GM21576 (cell line): ENCODE results near the gene KIRREL3.

Experiments used
- ATAC-seq: cut with Tn5 transposase; IDR thresholded peaks from one replicate; pipeline ENCODE4 v1.9.1; 2021; ENCODE audit warnings: mild to moderate bottlenecking, moderate library complexity; ENCODE audit not compliant: unreplicated experiment

The KIRREL3 gene

DNA sequence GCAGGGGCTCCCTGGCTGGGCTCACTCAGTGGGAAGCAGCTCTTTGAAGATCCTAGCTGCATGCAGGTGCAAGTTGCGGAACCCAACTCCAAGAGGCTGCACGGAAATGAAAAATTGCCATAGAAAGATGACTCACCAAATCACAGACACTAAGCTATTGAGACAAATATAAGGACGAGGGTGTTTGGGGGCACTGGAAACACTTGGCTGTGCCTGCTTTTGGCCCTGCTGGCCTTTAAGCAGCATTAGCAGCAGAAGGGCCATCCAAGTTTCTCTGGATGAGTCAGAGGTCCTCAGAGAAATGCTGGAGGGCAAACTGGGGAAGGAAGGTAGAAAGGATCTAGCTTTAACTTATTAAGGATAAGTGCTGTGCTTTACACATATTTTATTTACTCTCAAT, 282.3 kb downstream of the KIRREL3 start:
- ATAC-seq, result no peak

DNA sequence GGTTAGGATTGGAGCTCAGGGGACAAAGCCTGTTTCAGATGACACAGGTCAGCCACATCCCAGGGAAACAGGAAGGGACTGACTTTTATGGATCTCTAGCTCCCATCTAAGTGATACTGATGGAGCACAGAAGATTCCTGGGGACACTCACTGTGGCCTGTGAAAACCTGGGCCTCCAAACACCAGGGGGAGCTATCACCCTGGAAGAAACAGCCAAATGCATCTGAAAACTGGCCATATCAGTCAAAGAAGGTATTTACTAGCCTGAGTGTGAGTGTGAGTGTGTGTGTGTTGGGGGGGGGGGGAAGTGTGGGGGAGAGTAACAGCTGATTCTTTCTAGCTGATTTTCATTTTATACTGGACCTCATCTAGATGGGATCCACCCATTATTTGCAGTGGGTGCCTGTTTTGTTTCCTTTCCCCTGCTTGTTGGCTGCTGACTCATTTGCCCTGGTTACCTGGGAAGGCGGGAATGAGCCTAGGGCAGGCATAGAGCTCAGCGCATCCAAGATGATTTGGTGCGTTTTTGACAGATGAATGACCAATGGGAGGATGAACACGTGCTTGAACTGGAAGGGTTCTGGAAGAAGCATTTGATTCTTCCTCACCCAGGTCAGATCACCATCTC, 284.0 kb downstream of the KIRREL3 start:
- ATAC-seq, result no peak

- no peak for ATAC-seq
Measured at GRCh38 chr11:126713806-126714205, 286.8 kb downstream of the KIRREL3 start.

DNA sequence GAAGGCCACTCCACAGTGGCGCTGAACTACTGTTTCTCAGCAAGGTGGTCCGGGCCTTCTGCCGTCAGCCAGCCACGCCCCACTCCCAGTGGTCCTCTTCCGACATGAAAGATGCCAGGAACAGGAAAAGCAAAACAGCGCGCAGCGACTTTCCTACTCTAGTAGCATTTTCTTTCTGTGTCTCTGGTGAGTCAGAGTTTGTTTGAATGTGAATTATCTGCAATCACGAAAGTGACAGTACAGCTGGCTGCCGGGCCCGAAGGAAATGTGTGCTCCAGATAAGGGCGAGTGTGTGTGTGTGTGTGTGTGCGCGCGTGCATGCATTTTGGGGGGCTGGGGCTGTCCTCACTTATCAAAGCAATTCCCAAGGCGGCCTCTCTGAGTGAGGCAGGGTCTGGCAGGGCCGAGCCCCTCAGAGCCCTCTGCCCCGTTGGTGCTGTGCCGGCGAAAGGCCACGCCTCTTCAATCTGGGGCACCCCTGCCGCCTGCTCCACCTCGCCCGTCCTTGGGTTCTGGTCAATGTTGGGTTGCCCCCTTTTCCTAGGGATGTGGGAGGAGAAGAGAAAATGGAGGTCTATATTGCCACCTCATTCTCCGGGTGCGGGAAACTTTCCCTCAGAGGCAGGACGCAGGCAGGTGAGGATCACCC, 288.5 kb downstream of the KIRREL3 start:
- no peak for ATAC-seq

DNA sequence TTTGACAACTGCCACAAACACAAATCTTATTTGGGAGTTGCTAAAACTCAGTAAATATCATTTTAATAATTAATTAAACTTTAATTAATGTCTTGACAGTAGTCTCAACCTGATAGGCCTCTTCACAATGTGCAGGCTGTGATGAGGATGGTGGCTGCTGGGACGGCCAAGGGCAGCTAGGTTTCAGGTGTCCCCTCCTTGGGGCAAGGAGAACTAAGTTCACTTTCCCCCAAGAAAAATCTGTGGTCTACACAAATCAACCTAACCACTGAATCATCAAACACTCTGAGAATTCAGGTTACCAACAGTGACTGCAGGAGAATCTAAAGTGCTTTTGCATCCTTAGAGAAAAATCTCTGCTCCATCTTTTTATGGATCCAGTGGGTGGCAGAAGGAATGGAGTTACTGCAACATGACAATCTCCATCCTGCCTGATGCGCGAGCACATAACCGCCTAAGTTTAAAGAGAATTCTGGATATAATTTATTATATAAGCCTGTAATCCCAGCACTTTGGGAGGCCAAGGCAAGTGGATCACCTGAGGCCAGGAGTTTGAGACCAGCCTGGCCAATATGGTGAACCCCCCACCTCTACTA, 289.7 kb downstream of the KIRREL3 start:
- ATAC-seq, result no peak

DNA sequence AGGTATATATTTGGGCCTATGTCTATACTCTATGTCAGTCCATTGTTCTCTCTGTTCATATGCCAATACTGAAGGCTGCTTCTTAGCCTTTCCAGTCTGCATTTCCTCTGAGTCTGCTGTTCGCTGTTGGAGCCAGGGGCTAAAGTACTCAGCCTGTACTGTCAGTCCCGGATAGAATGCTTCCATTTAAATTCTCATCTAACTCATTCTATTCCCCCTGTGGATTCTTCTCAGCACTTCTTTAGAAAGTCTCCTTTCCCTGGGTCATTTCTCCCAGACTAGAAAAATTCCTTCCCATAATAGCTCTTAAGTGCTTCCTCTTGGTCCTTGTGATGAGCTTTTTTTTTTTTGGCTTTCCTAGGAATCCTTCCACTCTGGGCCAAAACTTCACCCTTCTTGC, 293.1 kb downstream of the KIRREL3 start:
- ATAC-seq, result no peak

DNA sequence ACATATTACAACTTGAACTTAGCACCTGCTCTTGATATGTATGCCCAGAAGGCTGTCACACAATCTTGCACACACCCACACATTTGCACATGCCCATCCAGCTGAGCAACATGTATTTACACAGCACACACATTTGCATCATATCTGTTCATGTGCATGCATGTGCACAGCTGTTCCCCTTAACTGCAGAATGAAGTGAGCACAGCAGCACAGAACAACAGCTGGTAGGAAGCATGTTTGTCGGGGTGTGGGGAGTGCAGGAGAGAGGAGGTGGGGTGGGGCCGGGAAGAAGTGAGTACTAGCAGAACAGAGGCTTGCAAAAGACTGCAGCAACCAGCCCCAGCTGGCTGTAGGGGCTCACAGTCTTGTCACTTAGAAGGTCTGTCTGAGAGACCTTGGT, 296.5 kb downstream of the KIRREL3 start:
- ATAC-seq, result no peak

DNA sequence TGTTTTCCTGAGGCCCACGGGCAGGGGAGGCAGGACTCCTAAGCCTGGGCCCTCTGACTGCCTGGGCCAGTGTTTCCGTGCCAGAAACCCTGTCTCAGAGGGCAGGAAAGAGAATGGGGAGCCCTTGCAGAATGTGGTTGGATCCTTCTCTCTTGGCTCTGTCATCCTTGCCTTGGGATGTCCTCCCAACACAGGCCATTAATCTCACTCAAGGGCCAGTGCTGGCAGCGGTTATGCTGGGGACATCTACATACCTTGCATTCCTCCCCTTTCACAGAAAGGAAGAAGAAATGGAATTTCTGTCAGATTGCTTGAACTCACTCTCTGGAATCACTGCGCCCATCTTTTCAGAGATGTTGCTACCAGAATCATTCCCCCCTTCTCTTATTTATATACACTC, 296.9 kb downstream of the KIRREL3 start:
- ATAC-seq, result no peak

DNA sequence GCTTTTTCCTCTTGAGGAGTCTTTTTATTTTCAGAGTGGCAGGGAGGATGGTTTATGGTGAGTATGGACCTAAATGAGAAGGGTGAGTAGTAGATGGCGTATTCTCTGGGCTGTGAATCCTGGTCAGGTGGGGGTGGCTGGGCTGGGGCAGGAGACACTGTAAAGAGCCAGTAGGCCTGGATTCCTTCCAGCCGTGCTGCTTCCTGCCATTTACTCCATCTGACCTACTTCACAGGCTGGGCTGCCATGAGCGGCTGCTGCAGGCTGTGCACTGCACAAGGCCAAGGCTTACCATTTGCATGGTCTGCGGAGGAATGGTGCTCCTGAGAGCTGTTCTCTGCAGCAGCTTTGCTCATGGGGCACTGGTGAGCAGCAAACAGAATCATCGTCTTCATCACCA, 297.6 kb downstream of the KIRREL3 start:
- ATAC-seq, result no peak

- ATAC-seq, result no peak
Measured at GRCh38 chr11:126702165-126702720, 298.3 kb downstream of the KIRREL3 start.

- ATAC-seq, result no peak
Measured at GRCh38 chr11:126701520-126701897, 299.1 kb downstream of the KIRREL3 start.

- ATAC-seq, result no peak
Measured at GRCh38 chr11:126700768-126701519, 299.6 kb downstream of the KIRREL3 start.

DNA sequence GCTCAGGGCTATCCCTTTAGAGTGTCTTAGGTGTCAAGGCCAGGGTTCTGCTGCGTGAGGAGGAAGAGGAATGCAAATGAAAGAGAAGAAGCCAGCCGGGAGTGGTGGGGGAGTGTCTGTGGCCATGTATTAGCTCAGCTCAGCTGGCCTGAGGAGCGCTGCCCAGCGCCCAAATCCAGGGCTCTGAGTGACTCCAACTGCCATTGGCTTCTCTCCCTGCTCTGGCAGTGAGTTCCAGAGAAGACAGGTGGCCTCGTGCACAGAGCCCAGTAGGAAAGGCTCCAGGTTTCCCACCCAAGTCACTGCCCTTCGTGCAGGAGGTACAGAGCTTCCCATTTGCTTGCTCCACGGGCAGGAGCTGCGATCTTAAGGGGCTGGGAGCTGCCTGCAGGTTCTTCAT, 302.0 kb downstream of the KIRREL3 start:
- no peak for ATAC-seq

- no peak for ATAC-seq
Measured at GRCh38 chr11:126697936-126698335, 302.6 kb downstream of the KIRREL3 start.

DNA sequence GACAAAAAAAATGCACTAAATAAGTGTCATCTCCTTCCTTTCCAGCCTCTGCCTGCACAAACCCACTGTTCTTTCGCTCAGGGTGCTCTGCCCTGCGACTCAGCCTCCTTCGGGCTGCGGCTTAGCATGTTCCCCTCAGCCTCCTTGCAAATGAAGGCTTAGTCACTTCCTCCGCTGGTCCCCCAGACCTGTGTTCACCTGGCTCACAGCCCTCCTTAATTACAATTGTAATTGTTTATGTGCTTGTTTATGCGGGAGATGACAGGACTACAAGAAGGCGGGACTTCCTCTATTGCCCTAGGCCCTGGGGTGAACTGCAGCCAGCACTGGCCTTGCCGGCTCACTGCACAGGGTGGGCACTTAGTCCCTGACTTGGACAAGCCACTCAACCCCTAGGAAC, 303.6 kb downstream of the KIRREL3 start:
- no peak for ATAC-seq

DNA sequence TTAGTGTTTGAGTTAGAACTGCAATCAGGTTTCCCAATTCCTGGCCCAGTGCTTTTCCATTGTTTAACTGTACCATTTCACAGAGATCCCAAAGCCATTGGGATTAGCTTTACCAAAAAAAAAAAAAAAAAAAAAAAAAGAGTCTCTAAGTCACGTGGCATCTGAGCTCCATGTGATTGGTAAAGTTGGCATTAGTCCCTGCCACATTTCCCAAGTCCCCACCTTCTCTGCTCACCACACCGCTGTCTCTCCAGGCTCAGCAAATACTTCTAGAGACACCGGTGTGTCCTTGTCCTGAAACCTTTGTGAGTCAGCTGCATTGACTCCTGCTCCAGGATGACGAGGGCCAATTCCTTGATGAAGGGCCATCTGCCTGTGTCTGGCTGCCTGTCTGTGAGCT, 305.3 kb downstream of the KIRREL3 start:
- ATAC-seq, result no peak

DNA sequence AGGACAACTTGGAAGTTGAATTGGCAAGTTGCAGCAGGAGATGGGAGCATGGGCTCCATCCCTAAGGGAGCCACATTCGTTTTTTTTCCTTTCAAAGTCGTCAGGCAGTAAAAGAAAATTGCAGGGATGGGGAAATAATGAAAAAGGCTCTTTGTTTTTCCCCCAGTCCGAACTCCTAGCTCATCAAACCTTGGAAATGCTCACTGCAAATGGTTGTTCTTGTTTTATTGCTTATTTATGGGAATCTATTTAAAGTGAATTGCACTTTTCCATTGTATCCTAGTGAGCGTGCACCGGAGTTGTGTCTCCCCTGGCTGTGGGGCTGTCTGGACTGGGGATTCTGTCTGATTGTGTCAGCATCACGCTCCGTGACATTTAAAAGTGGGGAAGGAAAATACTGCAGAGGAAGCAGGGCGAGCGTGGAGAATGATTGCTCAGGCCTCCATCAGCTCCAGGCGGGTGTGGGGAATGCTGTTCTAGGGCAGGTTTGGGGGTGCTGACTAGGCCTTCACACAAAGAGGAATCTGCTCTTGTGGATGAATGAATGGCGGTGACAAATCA, 306.4 kb downstream of the KIRREL3 start:
- no peak for ATAC-seq

GRCh38 chr11:126687477-126687876, 313.1 kb downstream of the KIRREL3 start:
- ATAC-seq, result no peak

- ATAC-seq, result no peak
Measured at GRCh38 chr11:126686938-126687337, 313.6 kb downstream of the KIRREL3 start.

DNA sequence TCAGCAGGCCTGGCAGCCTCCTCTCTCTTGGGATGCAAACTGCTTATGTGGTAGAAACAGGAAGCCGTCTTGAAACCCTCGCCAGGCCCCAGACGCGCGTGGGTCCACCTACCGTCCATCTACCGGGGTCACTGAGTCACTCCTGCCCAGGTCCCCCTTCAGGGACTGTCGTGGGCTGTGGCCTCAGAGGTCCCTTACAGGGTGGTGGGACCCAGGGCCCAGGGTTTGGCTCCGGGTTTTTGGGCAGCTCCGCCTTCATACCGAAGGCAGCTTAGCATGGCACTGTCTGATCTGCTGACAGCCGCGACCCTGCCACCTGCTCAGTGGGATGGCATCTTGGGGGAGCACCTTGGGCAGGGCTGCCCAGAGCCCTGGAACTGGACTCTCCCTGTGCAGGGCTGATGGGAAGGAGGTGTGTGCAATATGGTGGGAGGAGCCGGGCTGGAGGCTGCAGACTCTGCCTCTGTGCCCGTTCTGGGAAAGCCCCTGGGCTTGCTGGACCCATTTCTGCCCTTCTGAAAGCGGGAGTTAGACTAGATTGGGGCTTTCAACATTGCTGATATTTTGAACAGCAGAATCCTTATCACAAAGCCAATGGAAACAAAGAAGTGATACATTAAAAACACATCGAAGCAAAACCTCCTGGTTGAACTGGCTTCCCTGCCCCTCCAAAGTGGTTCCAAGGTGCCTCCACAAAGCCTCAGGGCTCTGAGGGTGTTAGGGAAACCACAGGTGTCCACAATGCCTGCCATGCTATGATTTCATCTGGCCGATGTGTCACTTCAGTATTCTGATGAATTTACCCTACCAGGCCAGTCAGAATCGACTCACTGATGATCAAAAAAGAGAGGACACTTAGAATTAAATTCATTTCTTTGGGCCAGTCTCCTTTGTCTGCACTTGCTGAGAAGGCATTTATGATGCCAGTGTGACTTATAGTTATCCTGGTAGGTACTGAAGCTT, 316.5 kb downstream of the KIRREL3 start:
- no peak for ATAC-seq
